GM19452 (cell line): ENCODE data around the gene TTC12.

Experiments used
- ATAC-seq: cut with Tn5 transposase; IDR thresholded peaks from one replicate; pipeline ENCODE4 v1.9.1; 2021; ENCODE audit not compliant: unreplicated experiment

The TTC12 gene

GRCh38 chr11:113314389-113315301, at the start of gene TTC12:
Gene TTC12, plus strand, starts transcription at chr11:113314583. Its CDS starts 1,675 bp downstream, at chr11:113316258.
- ATAC-seq: peak; percentile 100

GRCh38 chr11:113265362-113265761, 49.0 kb upstream of the TTC12 start:
- ATAC-seq: no peak

GRCh38 chr11:113267493-113267892, 46.9 kb upstream of the TTC12 start:
- ATAC-seq: no peak

GRCh38 chr11:113269096-113269495, 45.3 kb upstream of the TTC12 start:
- ATAC-seq: no peak

- ATAC-seq: no peak
Measured at GRCh38 chr11:113269636-113270035, 44.7 kb upstream of the TTC12 start.

GRCh38 chr11:113270080-113270479, 44.3 kb upstream of the TTC12 start:
- ATAC-seq: no peak

GRCh38 chr11:113271551-113272245, 42.7 kb upstream of the TTC12 start:
- ATAC-seq: no peak

GRCh38 chr11:113272281-113272680, 42.1 kb upstream of the TTC12 start:
- ATAC-seq: no peak

- ATAC-seq: no peak
Measured at GRCh38 chr11:113272927-113273615, 41.3 kb upstream of the TTC12 start.

- no peak for ATAC-seq
Measured at GRCh38 chr11:113273720-113274119, 40.7 kb upstream of the TTC12 start.

- ATAC-seq: no peak
Measured at GRCh38 chr11:113274713-113275582, 39.4 kb upstream of the TTC12 start.

GRCh38 chr11:113275602-113276001, 38.8 kb upstream of the TTC12 start:
- no peak for ATAC-seq

- no peak for ATAC-seq
Measured at GRCh38 chr11:113276466-113276865, 37.9 kb upstream of the TTC12 start.

GRCh38 chr11:113277907-113278306, 36.5 kb upstream of the TTC12 start:
- ATAC-seq: no peak

GRCh38 chr11:113278481-113278880, 35.9 kb upstream of the TTC12 start:
- no peak for ATAC-seq

GRCh38 chr11:113278925-113279324, 35.5 kb upstream of the TTC12 start:
- ATAC-seq: no peak

- ATAC-seq: no peak
Measured at GRCh38 chr11:113279591-113279990, 34.8 kb upstream of the TTC12 start.

- no peak for ATAC-seq
Measured at GRCh38 chr11:113281052-113281725, 33.2 kb upstream of the TTC12 start.

- no peak for ATAC-seq
Measured at GRCh38 chr11:113282898-113283437, 31.4 kb upstream of the TTC12 start.

GRCh38 chr11:113283881-113284280, 30.5 kb upstream of the TTC12 start:
- ATAC-seq: no peak
